DOHH2 (cell line): ENCODE results near the gene KLHL2.

Experiments
- H3F3A ChIP-seq: fragments of 200-600 bp; sonication (generic), shearing (Covaris generic); 2 replicates; pipeline ENCODE4 v1.6.0; 2016; ENCODE audit warnings: antibody characterized with exemption, mild to moderate bottlenecking; ENCODE audit not compliant: control insufficient read depth, insufficient read depth
- H3K27ac ChIP-seq: fragments of 200-600 bp; sonication (generic); 2 replicates; pipeline ENCODE4 v1.5.1; 2014; ENCODE audit warnings: low read depth, mild to moderate bottlenecking, low read length, moderate library complexity
- H3K27me3 ChIP-seq: fragments of 200-600 bp; sonication (generic); 2 replicates; pipeline ENCODE4 v1.6.1; 2014; ENCODE audit warnings: mild to moderate bottlenecking, low read length, mixed read lengths; ENCODE audit not compliant: control insufficient read depth
- H3K36me3 ChIP-seq: fragments of 200-600 bp; sonication (generic); 2 replicates; pipeline ENCODE4 v1.6.1; 2014; ENCODE audit warnings: mild to moderate bottlenecking, low read length, moderate library complexity, mixed read lengths; ENCODE audit not compliant: control insufficient read depth
- H3K4me1 ChIP-seq: fragments of 200-600 bp; sonication (generic); 2 replicates; pipeline ENCODE4 v1.6.1; 2014; ENCODE audit warnings: mild to moderate bottlenecking, low read length, mixed read lengths; ENCODE audit not compliant: control insufficient read depth
- H3K4me2 ChIP-seq: fragments of 200-600 bp; sonication (generic); 2 replicates; pipeline ENCODE4 v1.6.0; 2014; ENCODE audit warnings: mild to moderate bottlenecking, low read length, moderate library complexity
- H3K4me3 ChIP-seq: fragments of 200-600 bp; sonication (generic); 2 replicates; pipeline ENCODE4 v1.5.1; 2014; ENCODE audit warnings: mild to moderate bottlenecking, low read length, mixed read lengths
- H3K79me2 ChIP-seq: fragments of 200-600 bp; sonication (generic); 2 replicates; pipeline ENCODE4 v1.6.1; 2014; ENCODE audit warnings: mild to moderate bottlenecking, low read length, mixed read lengths; ENCODE audit not compliant: control insufficient read depth
- H3K9me2 ChIP-seq: fragments of 200-600 bp; sonication (generic); replicated peaks from 2 replicates; pipeline ENCODE4 v1.6.1; 2014; ENCODE audit warnings: mild to moderate bottlenecking, low read length, mixed read lengths; ENCODE audit not compliant: control insufficient read depth
- H3K9me3 ChIP-seq: fragments of 200-600 bp; sonication (generic); 2 replicates; pipeline ENCODE4 v1.6.1; 2014; ENCODE audit warnings: antibody characterized with exemption, low read length, mixed read lengths; ENCODE audit not compliant: control insufficient read depth, insufficient read depth
- H4K20me1 ChIP-seq: fragments of 200-600 bp; sonication (generic); 2 replicates; pipeline ENCODE4 v1.6.0; 2014; ENCODE audit warnings: low read depth, mild to moderate bottlenecking, antibody characterized with exemption, low read length, moderate library complexity; ENCODE audit not compliant: control insufficient read depth, insufficient read depth
- CTCF ChIP-seq: fragments of 200-600 bp; sonication (generic); IDR thresholded peaks from one replicate; pipeline ENCODE4 v1.5.1; 2014; ENCODE audit warnings: antibody characterized with exemption, mild to moderate bottlenecking, low read depth, low read length; ENCODE audit not compliant: poor library complexity, severe bottlenecking
- EZH2phosphoT487 ChIP-seq: fragments of 200-600 bp; sonication (generic); IDR thresholded peaks from 2 replicates; pipeline ENCODE4 v1.6.1; 2017; ENCODE audit warnings: borderline replicate concordance, mild to moderate bottlenecking, antibody characterized with exemption, low read length, moderate library complexity, mixed read lengths

Gene KLHL2

GRCh38 chr4:165288226-165288625, 80.9 kb downstream of the KLHL2 start:
- no peak overlapping the region for H3K4me2 ChIP-seq
- no peak overlapping the region for H3K4me3 ChIP-seq
- no peaks in the 10 kb centered on the region for H3K9me2 ChIP-seq
- no peak overlapping the region for H3K27ac ChIP-seq
- 0 out of 2 replicates have a peak, but pooled peaks cover 3% of the 10 kb centered on the region for H3K36me3 ChIP-seq
- no peaks in the 10 kb centered on the region for H4K20me1 ChIP-seq
- no peaks in the 10 kb centered on the region for H3K9me3 ChIP-seq
- peaks cover 50% of the 10 kb centered on the region for H3K4me1 ChIP-seq
- no peak for TF ChIP-seq CTCF
- no peak for TF ChIP-seq EZH2phosphoT487
- H3K27me3 ChIP-seq = no peaks in the 10 kb centered on the region
- no peaks in the 10 kb centered on the region for H3K79me2 ChIP-seq
- no peaks in the 10 kb centered on the region for H3F3A ChIP-seq

GRCh38 chr4:165288639-165289422, 81.5 kb downstream of the KLHL2 start:
- H3K4me1 ChIP-seq = peaks cover 56% of the 10 kb centered on the region
- H4K20me1 ChIP-seq = no peaks in the 10 kb centered on the region
- TF ChIP-seq EZH2phosphoT487 (no peak), CTCF (no peak)
- H3K27me3 ChIP-seq = no peaks in the 10 kb centered on the region
- H3K79me2 ChIP-seq = no peaks in the 10 kb centered on the region
- no peak overlapping the region for H3K4me2 ChIP-seq
- H3K9me3 ChIP-seq = no peaks in the 10 kb centered on the region
- no peaks in the 10 kb centered on the region for H3K9me2 ChIP-seq
- no peak overlapping the region for H3K27ac ChIP-seq
- 0 out of 2 replicates have a peak, but pooled peaks cover 3% of the 10 kb centered on the region for H3K36me3 ChIP-seq
- H3F3A ChIP-seq = no peaks in the 10 kb centered on the region
- H3K4me3 ChIP-seq = no peak overlapping the region

DNA sequence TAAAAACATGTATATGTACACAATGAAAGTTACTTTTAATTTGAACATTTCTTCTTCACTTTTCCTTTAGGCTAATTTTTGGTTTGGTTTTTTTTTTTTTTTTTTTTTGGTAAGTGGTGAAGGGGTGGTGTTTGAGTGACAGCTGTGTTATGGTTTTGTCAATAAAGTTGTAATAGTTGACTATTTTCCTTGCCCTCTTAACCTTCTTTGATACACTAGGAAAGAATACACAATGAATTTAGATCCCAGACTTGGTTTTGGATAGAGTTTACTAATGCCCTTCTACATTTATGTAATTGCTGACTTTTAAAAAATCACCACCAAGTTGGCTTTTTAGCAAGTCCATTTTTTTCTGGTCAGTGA, 82.0 kb downstream of the KLHL2 start:
- H3K79me2 ChIP-seq = no peaks in the 10 kb centered on the region
- no peak overlapping the region for H3K4me2 ChIP-seq
- no peak overlapping the region for H3K4me3 ChIP-seq
- 0 out of 2 replicates have a peak, but pooled peaks cover 4% of the 10 kb centered on the region for H3F3A ChIP-seq
- TF ChIP-seq EZH2phosphoT487 = no peak
- TF ChIP-seq CTCF = no peak
- peaks cover 62% of the 10 kb centered on the region for H3K4me1 ChIP-seq
- no peak overlapping the region for H3K27ac ChIP-seq
- no peaks in the 10 kb centered on the region for H3K9me2 ChIP-seq
- no peaks in the 10 kb centered on the region for H4K20me1 ChIP-seq
- H3K36me3 ChIP-seq = 0 out of 2 replicates have a peak, but pooled peaks cover 3% of the 10 kb centered on the region
- no peaks in the 10 kb centered on the region for H3K9me3 ChIP-seq
- no peaks in the 10 kb centered on the region for H3K27me3 ChIP-seq
